Left renal pelvis (tissue), 4 donors: Measurements from ENCODE around the gene DIP2A. TPM values are rescaled to one million over a fixed set of nuclear protein-coding genes. Genes with fewer than 3 reads are reported as not detected.

Experiments
- DNase-seq, 4 donors: peaks; one replicate each; pipeline ENCODE4 v3.0.0-alpha.2; 2013; ENCODE audit warnings: low read depth in 4 of 4, low spot score in 3 of 4
- polyA plus RNA-seq, 4 donors: library from polyadenylated mRNA; unstranded; fragments of 120-200 nt; gene quantifications; one replicate each; pipeline ENCODE4 v1.2.1, GENCODE V29; 2013; ENCODE audit not compliant: insufficient read length in 4 of 4

DIP2A gene
- polyA plus RNA-seq, 4 donors = 24.3 to 49.8 (median 33.6) TPM

DNA sequence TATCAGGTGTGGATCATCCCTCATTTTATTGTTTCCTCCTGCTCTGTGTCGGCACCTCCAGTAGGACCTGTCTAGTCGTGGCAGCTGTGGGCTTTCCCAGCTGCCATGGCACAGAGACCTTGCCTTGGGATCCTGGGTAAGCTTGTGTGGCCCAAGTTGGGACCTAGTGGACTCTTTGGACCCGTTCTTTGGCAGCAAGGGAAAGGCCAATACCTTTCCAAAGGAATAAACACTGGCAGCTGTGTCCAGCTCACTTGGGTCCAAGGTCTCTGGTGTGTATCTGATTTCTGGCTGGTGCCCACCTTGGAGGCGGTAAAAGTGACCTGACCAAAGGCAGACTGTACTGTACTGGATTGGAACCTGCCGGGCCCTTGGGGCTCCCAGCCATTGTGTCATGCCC lies 21.8 kb downstream of the DIP2A start:
- no peak for DNase-seq

DNA sequence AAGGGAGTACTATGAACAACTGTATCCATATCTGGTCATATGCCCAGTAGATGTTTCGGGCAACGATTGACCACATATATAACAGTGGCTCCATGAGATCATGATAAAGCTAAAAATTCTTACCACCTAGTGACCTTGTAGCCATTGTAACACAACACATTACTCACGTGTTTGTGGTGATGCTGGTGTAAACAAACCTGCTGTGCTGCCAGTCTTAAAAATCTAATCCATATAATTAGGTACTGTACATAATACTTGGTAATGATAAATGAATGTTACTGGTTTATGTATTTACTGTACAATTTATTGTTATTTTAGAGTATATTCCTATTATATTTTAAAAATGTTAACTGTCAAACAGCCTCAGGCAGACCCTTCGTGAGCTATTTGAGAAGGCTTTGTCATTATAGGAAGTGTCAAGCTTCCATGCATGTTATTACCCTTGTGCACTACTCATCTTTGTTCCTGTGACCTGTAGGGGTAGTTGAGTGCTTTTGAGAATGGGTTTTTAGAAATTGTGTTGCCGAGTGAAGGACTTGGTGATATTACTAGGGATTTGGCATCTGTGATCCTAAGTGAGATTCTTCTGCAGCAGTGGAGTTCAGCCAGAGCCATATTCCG lies 23.6 kb downstream of the DIP2A start:
- DNase-seq = no peak

DNA sequence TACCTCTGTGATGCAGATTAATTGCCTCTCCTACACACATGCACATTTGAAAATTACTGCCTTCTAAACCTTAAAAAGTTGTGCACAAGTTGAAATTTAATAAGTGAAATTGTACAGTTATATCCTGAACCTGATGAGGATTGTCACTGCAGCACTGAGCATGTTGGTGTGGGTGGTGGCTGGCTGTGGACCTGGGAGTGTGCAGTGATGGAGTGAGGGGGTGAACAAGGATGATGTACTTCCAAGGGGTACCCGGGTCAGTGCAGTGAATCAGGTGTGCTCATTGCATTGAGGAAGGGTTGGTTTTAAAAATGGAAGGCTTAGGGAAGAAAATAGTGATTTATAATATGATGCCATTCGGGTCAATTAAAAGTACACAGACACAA lies 24.1 kb downstream of the DIP2A start:
- no peak for DNase-seq

DNA sequence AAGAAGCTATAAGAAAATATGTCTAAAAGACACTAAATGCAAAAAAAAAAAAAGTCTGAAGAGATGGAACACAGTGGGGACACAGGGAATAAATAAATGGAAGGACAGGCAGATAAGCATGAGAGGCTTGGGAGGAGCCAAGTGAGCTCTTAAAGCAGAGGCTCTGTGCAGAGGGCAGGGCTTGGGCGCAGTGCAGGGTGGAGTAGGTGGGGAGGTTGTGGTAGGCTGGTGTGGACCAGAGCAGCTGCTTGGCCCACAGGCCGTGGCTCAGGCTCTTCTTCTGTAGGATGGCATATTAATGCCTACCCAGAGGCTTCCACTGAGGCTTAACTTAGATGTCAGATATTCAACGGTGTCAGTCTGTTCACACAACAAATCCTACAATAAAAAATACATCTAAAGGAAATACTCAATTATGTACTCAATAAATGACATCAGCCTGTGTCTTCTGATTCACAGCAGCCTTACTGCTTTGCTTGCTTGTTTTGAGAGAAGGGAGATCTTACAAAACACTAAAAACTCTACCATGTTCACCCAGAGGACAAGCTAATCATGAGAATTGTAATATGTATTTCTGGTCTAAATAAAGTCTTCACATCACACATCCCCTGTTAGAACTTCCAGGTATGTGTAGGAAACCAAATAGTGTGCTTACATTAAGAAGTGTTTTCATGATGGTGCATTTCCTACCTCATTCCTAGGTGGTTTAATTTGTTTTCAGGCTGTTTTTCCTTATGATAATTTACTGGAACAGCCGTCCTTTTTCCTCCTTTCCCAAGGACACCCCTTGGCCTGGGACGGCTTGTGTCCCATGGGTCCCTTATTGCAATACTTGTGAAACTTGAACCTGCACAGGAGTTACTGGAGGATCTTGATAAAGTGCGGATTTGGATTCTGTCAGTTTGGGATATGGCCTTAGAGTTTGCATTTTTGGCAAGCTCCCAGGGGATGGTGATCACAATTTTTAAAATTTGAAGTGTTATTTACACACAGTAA lies 24.9 kb downstream of the DIP2A start:
- no peak for DNase-seq

DNA sequence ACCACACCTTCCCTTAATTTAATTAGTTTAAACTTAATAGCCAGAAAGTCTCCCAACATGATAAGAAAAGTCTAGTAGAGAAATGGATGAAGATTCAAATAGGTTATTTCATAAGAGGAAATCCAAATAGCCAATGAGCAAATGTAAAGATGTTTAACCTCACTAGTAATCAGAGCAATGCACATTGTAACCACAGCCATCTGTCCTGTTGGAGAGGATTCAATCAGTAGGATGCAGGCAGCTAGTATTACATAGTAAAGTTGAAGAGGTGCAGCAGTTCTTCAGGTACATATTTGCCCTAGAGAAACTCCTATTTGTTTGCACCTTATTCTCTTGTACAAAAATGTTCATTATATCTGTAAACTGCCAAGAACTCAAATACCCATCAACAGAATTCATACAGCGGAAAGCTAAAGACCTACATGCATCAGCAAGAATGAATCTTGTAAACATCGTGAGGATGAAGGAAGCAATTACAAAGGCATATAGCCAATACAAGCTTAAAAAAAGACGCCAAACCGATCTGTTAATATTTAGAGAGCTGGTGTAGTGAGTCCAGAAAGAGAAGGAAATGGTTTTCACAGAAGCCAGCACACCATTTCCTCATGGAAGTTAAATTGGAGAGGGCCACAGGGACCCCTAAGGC lies 27.9 kb downstream of the DIP2A start:
- DNase-seq = no peak

DNA sequence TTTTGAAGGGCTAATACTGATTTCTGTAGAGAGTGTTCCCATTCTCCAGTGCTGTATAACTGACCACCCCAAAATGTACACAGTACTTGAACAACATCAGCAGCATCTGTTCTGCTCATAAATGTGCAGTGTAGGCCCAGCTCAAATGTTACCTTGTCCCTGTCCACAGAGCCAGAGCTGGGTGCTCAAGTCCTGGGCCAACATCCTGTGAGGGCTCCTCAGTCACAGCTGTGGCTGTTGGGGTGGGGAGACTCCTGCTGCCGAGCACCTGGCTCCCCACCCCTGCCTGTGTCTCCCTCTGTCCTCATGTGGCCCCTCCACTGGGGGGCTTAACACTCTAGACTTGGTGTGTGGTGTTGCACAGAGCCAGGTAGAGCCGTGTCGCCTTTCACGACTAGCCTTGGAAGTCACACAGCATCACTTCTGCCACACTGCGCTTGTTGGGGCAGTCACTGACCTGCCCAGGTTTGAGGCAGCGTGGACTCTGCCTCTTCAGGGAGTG lies 30.5 kb downstream of the DIP2A start:
- no peak for DNase-seq

DNA sequence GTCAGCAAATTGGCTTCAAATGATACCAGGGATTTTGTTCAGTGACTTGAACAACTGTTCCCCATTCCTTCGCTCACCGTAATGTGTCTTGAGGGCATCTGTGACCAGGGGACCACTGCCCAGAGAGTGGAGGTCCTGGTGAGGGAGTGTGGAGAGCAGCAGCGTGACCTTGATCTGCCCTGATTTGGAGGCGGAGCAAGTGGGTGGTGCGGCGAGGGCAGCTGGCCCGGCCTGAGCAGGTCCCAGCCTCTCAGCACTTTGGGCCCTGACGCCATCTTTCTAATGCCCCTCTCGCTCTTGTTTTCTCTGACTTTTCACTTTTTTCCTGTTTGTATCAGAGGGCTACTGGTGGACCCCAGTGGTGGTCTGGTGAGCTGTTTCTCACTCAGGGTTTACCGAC lies 31.1 kb downstream of the DIP2A start:
- DNase-seq = no peak

DNA sequence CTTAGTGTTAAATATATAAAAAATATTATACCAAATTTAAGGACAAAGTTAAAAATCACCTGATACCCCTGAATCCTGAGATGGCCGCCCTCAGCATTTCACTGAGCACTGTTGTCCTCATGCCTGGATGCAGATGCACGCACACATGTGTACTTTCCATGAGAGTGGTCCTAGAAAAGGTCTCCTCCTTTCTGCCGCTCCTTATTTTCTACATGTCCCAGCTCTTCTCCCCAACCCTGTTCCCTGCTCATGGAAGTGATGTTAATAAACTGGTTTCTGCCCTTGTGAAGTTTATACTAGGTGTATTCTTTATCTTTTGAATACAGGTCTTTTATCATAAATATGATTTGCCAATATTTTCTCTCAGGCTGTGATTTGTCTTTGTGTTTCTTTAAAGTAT lies 32.9 kb downstream of the DIP2A start:
- no peak for DNase-seq

DNA sequence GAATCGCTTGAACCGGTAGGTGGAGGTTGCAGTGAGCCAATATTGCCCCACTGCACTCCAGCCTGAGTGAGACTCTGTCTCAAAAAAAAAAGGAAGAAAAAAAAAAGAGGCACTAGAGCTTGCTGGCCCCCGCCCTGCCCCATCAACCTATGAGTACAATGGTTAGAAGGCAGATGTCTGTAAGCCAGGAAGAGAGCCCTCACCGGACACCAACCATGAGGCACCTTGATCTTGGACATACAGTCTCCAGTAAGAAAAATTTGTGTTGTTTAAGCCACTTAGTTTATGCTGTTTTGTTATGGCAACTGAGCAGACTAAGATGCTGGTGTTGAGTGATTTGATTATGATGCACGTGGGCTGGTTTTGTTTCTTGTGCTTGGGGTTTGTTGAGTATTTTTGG lies 34.2 kb downstream of the DIP2A start:
- no peak for DNase-seq

DNA sequence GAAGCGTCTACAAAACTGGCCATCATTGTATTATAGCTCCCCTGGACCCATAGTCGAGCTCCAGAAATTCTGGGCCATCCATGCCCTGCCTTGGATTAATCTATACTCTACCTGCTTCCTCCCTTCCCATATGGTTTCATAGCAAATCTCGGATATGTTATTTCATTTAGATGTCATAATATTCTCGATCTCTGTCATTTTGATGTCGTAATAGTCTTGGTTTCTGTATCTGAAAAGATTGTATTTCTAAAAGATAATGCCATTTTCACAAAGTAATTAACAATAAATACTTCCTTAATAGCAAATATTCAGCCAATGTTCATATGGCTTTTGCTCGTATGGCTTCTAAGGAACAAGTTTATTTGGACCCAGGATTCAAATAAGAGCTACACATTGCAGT lies 35.1 kb downstream of the DIP2A start:
- DNase-seq = no peak

DNA sequence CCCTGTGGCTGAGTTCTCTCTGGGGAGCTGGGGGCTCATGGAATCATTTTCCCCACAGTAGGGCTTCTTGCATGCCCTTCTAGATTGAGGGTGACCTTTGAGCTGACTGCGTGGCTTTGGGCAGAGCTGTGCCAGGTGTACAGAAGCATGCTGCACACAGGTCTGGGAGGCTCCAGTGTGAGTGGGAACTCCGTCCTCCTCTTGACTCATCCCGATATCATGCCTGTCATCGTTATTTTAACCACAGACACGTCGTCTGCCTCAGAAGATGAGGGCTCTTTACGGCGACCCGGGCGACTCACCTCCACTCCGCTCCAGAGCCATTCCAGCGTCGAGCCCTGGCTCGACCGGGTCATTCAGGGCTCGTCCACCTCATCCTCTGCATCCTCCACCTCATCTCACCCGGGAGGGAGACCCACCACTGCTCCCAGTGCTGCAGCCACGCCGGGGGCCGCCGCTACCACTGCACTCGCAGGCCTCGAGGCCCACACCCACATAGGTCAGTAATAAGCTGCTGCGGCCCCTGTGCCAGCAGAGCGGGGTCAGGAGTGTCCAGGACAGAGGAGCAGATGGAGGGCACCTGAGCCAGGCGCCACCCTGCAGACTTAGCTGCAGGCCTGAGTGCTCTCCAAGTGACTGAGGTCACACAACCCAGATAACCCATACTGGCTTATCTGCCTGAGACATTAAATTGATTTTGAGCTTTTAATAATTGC lies 39.8 kb downstream of the DIP2A start:
- DNase-seq = no peak

DNA sequence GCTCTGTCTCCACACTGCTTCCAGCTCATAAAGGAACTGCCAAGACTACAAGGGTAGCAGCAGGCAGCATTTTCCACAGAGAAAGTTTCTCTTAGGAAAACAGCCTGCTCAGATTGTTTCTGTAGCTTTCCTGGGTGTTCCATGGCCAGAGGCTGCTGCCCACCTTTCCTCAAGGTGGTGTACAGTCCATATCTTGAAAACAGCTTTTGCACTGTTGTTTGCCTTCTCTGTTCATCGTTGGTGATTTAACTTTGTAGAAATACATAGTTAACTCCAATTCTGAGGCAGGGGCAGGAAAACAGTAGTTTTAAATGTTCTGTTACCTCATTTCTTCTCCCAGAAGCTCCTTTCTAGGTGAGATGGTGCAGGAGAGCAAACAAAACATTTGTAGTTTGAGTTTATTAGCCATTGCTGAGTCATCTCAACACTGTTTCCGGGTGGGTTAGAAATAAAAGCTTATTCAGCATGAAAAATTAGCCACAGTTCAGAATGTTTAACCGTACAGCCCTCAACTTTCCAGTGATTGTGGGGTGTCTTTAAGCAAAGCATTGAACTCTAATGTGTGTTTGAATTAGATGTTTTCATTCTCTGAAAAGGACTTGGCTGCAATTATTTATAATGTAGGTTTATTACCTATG lies 41.7 kb downstream of the DIP2A start:
- DNase-seq = no peak

DNA sequence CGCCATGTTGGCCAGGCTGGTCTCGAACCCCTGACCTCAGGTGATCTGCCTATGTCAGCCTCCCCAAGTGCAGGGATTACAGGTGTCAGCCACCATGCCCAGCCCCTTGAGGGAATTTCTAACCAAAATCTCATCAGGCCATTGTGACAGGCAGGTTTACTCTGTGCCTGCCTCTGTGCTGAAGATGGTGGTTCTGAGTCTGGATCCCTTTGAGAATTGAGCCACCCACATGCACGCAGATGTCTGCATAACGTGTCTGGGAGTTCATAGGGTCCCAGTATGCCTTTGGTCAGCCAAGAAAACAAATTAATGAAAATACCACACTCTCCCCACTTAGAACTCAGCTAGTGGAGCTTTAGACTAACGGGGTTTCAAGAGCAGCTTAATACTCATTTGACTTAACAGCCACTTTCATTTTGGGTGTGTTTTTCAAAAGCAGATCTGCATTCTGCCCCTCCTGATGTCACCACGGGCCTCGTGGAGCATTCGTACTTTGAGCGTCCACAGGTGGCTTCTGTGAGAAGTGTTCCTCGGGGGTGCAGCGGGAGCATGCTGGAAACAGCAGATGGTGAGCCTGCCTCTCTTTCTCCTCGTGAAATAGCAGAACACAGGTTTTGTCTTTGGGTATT lies 45.3 kb downstream of the DIP2A start:
- DNase-seq = no peak

DNA sequence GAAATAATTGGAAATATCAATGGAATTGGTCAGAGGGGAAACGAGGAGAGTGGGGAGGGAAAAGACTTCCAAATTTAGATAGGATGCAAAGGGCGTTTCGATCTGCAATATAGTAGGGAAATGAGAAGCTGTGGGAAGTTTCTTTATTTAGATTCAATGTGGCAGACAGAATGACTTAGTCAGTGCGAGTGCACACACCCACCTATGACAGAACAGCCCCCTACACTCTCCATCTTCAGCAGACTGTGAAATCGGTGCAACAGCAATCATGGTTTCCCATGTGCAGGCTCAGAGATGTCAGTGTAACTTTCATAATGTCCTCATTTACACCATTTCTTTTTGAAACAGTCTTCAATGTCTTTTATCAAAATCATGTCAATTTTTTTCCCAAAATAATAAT lies 46.0 kb downstream of the DIP2A start:
- DNase-seq = no peak

DNA sequence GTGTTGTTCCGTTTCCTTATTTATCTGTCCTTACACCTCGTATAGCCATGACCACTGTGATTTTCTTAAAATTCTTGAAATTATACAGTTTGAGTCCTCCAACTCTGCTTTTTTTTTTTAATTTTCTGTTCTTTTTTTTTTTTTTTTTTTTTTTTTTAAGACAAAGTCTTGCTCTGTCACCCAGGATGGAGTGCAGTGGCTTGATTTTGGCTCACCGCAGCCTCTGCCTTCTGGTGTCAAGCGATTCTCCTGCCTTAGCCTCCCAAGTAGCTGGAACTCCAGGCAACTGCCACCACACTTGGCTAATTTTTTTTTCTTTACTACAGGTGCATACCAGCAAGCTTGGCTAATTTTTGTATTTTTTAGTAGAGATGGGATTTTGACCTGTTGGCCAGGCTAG lies 48.9 kb downstream of the DIP2A start:
- DNase-seq = no peak

DNA sequence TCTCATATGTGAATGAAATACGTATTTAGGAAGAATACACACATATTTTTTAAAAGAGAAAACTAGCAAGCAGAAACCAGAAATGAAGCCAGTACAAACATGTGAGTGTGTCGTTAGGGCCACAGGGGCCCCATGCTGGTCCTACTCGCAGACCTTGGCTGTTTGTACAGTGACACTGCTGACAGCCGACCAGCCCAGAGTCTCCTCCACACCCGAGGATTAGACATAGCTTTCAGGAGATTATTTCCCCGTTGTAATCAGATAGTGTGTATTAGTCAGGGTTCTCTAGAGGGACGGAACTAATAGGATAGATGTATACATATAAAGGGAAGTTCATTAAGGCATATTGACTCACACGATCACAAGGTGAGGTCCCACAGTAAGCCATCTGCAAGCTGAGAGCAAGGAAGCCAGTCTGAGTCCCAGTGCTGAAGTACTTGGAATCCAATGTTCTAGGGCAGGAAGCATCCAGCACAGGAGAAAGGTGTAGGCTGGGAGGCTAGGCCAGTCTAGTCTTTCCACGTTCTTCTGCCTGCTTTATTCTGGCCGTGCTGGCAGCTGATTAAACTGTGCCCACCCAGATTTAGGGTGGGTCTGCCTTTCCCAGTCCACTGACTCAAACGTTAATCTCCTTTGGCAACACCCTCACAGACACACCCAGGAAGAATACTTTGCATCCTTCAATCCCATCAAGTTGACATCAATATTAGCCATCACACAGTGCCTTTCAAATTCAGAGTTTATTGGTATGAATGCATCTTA lies 51.2 kb downstream of the DIP2A start:
- DNase-seq = no peak

DNA sequence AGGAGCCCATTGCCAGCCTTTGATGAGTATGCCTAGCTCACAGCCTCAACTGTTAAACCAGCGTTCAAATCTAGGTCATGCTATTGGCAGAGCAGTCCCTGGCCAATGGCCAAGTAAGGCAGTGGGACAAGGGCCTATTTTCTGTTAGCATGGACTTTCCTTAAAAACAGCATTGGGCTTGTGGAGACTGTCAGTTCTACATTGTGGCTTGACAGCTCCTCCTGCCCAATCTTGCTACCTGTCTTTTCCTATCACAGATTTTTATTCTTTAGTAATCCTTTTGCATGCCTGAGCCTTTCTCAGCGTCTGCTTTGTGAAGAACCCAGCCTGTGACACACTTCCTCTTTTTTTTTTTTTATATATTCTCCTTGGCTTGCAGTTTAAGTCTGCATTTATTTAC lies 56.4 kb downstream of the DIP2A start:
- no peak for DNase-seq

DNA sequence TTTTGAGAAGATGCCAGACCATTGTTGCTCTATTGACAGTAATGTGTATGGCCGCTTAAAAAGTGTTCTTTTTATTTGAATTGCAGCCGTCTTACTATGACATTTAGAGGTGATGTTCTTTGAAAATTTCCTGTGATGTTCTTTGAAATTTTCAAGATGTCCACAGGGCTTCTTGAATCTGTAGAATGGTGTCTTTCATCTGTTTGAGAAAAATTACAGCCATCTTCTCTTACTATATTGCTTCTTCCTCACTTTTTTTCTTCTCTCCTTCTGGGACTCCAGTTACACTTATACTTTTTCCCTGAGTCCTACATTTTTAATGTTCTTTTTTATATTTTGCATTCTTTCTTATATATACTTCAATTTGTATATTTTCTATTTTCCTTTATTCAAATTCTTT lies 57.4 kb downstream of the DIP2A start:
- DNase-seq = no peak

DNA sequence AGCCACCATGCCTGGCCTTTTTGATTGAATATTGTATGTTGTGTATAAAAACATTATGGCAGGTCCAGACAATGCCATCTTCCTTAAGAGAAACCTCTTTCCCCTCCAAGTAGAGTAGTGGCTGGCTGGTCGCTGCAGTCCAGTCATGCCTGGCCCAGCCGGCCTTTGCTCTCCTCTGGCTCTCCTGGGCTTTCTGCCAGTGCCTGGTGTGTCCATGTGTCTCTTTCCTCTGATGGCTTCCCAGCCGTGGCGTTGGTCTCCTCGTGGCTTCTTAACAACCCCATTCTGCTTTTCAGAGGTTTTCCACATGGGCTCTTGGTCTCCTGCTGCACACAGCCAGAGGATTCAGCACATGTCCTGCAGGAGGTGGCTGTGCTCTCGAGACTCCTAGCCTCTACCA lies 58.7 kb downstream of the DIP2A start:
- no peak for DNase-seq
